ENCODE data around the gene FRRS1L.
"Not testable (repeated sequence)": the region's sequence is repeated elsewhere in the genome, so short reads cannot be mapped to it uniquely, and the experiment has no call there.

Gene FRRS1L

DNA sequence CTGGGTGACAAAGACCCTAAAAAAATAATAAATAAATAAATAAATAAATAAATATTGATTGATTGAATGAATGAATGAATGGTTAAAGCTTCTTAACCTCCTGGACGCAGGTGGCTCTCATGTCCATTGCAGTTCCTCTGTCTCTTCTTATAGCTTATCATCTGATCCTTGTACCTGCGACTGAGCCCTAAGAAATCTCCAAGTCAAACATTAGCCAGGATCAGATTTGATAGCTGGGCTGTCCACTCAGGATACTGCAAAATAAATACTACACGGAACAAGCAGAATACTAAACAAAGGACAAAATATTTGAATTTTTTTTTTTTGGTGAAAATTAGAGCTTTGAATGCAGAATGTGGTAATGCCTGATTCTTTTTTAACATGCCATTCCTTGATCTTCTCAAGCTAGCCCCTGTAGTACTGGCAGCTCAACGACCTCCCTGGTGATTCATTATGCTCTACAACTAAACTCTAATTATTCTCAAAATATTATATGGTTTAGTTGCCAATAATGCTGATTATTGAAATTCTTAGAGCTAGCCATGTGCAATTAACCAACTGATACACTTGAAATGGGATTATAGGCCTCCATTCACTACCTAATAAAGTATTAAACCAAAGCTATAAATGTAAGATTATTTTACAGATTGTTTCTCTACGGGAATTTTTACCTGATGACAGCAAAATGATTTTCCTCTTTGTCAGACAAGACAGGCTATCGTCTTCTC, 37.4 kb downstream of the FRRS1L start:
- DNase-seq, result no peak

GRCh38 chr9:109126671-109127070, 40.4 kb downstream of the FRRS1L start:
- not testable (repeated sequence) for DNase-seq

DNA sequence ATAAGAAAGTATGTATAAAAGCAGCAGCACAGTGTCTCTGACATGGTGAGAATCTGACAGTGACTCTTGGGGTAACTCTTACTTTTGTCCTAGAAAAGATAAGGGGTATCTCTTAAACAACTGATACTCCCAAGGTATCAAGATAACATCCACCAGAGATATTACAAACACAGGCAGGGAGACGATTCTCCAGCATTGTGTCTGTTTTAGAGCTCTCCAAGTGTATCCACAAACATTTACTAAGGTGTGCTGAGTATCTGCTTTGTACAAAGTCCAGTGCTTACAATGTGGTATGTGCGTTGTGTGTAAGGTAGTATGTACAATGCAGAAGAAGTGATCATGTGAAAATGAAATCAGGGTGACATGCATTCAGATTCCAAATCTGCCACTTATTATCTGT, 42.9 kb downstream of the FRRS1L start:
- no peak for DNase-seq

DNA sequence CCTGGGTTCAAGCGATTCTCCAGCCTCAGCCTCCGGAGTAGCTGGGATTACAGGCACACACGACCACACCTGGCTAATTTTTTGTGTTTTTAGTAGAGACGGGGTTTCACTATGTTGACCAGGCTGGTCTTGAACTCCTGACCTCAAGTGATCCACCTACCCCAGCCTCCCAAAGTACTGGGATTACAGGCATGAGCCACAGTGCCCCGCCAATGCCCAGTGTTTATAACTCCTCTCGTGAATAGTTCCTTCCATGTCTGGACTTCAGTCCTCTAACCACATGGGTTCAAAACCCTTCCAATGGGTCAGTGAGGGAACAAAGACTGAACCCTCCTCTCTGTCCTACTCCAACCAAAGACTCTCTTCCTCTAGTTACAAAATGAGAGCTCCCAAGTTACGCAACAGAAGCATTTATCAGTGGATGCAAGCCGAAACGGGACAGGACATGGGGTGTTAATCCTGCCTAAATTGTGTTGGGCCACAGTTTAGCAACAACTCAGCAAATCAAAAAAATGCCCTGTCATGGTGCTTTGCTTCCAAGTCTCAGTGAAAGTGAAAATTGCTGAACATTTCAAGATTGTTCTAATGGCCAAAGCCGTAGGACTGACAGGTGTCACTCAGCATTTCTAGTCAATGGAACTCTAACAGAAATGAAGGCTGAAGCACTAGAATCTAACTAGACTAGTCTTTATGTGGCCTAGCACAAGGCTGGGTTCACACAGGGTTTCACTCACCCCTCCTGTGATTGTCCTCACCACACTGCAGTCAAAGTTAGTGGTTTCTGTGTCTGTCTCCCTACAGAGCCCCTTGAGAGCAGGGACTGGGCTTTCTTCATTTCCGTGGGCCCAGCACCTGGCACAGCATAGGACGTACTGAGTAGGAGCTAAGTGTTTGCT, 44.1 kb downstream of the FRRS1L start:
- DNase-seq, result peak; percentile 94

DNA sequence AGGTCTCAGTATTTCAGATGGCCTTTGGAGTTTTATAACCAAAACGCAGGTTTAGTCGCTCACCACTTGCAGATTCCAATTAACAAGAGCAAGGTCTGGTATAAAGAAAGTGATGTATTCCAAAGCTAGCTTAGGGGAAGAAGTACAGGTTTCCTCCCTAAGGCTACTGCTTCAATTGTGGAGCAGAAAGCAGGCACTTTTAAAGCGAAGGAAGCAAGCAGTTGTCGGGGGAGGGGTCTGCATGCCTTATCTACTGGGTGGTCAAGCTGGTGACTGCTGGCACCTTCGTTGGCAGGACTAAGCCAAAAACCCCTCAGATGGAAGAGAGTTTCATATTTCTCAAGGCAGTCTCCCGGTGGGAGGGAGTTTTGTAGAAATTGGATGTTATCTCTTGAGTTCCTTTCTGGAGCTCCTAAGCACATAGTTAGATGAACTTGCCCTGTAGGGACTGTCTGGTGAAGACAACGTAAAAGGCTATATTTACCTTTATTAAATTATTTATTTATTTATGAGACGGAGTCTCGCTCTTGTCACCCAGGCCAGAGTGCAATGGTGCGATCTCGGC, 45.7 kb downstream of the FRRS1L start:
- peak; percentile 62 for DNase-seq

DNA sequence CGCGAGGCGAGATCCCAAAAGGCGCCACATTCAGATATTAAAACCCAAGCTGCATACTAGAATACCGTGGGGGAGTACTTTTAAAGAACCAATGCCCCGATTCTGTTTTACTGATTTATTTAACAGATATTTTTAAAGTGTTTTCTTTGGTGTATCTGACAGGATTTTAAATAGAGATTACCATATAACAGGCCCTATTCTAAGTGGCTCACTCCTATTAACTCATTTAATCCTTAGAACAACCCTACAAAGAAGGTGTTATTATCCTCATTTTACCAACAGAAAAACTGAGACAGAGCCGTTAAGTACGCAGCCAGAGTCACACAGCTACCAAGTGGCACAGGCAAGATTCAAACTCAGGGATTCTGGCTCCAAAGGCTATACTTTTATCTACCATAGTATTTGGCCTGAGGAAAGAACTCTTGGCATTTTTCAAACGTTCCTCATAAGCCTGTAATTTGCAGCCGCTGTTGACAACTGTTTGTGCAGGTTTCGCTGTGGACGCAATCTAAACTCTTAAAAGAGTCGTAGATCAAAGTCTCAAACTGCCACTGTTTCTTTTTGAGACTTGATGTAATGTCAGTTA, 46.8 kb downstream of the FRRS1L start:
- peak; percentile 57 for DNase-seq

DNA sequence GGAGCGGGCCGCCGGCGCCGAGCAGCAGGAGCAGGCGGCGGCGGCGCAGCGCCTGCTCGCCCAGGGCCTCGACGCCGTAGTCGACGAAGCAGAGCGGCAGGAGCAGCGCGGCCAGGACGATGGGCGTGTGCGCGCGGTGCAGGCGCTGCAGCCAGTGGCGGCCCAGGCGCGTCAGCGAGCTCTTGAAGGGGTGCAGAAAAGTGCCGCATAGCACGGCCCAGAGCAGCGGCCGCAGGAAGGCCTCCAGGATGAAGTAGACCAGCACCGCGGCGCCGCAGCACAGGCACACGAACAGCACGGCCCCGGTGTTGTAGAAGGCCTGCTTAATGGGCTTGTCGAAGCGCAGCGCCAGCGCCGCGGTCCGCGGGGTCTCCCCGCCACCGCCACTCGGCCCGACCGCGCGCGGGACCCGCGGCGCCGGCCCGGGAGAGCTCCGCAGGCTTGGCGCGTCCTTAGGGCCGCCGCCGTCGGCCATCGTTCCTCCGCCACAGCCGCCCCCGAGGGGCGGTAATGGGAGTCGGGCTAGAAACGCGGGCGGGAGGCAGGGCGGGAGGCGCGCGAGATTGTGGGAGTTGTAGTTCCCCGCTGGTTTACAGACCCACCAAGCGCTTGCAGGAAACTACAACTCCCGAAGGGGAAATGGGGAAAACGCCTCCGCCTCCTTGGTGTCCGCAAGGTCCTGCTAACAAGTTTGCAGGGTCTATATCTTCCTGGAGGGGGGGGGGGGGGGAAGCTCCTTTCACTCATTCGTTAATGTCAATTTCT, 47.4 kb downstream of the FRRS1L start, which contains the start of gene TMEM245:
TSS of gene TMEM245 (minus strand) at position 509 of the 765 bp plus-strand sequence. CDS start at position 475, 34 bp downstream.
- DNase-seq, result peak; percentile 98

DNA sequence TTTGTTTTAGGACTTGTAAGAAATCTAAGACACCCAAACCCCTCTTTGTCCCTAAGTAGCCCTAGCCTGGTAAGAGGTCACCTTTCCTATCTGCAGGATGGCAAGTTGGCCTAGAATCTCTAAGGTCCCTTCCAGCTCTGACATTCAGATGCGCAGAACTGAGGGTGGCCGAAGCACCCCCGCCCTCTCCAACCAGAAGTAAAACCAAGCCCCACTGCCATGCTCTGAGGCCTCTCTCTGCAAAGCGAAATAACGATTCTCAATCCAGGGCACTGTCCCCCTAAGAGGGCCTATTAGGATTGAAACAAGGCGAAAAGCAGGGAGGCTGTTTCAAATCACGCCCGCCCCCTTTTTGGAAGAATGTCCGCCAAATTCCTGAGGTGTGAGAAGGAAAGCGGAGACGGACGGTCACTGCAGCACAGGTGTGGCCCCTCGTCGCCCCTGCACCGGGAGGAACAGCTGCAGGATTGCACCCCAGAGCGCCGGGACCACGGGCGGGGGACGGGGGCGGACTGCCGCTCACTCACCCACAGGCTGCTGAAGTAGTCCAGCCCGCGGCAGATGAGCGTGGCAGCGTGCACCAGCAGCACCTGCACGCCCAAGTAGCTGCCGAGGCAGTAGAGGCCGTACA, 48.1 kb downstream of the FRRS1L start:
- DNase-seq, result no peak

DNA sequence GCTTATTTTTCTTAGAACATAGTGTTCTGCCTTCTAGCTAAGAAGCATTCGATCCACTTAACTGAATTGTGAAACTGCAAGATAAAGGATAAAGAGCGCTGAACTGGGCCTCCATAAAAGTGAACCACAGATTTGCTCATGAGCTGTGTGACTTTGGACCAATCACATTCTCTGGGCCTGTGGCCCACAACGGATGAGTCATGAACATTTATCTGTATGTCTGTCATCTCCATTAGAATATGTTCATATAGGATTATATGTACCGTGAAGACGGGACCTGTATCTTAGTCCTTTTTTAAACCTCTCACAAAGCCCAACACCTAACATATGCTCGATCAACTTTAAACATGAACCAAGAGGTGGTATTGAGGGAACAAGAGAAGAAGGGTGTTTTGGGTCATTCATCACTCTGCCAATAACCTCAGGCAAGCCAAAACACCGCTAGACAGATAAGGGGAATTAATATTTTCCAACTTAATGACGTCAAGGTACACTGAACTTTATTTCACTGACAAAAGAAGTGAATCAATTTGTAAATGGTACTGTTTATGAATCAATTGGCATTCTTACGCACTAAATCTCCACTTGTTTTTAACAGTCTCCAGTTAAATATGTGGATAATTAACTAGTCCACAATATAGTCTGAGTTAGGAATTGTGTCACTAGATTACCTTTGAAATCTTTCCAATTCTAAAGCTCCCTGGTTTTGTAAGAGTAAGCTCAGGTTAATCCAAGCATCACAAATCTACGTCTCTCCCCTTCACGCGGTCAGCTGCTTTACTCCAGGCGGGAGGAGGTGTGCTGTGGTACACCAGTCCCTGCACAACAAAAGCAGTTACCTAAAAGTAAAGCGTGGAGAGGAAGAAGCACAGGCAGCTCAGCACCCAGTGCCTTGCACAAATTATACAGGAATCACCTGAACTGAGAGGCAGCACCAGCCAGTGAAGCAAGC, 48.9 kb downstream of the FRRS1L start:
- peak; percentile 94 for DNase-seq

DNA sequence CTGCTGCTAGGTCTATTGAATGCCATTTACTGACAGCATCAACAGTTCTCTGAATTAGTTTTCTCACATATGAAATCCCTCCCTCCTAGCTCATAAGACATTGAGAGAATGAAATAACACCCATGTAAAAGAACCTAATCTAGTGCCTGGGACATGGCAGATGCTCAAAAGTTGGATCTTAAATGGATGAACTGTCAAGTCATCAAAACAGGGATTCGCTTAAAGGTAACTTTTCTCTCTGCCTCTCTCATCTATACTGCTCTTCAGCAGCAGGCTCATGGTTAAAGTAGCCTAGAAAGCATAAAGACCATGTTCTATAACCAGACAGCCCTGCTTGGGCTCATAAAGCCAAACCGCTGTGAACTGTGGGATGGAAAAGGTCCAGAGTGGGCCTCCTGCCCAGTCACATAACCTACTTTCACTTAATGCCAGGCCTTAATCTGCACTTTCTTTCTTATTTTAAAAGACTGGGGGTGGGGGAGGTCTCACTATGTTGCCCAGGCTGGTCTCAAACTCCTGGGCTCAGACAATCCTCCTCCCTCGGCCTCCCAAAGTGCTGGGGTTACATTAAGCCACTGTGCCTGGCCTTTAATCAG, 51.0 kb downstream of the FRRS1L start:
- DNase-seq, result no peak

- no peak for DNase-seq
Measured at GRCh38 chr9:109114670-109115069, 52.4 kb downstream of the FRRS1L start.

DNA sequence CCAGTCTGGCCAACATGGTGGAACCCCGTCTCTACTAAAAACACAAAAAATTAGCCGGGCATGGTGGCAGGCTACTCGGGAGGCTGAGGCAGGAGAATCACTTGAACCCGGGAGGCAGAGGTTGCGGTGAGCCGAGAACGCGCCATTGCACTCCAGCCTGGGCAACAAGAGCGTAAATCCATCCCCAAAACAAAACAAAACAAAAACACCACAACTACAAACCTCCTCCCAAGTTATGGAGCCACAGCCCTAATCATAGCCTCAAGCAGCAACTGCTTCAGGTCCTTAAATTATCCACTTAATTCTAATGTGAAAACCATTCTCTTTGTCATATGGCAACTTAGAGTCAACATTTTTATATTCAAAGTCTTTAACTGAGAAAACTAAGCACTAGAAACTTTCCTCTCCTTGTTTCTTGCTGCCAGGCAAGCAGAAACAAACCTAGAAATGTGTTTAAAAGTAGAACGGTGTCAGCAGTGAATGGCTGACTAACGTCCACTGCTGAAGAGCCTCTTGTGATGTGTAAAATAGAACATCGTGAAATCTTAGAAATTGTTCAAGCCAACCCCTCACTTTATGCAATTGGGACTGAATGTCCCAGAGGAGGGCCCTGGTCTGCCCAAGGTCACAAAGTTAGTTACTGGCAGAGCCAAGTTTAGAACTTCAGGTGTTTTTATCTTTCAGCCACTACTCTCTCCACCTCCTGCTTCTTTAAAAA, 53.0 kb downstream of the FRRS1L start:
- DNase-seq, result peak; percentile 20

- peak; percentile 17 for DNase-seq
Measured at GRCh38 chr9:109113254-109113653, 53.8 kb downstream of the FRRS1L start.

- DNase-seq, result peak; percentile 56
Measured at GRCh38 chr9:109110329-109111021, 56.6 kb downstream of the FRRS1L start.

GRCh38 chr9:109109967-109110328, 57.1 kb downstream of the FRRS1L start:
- peak; percentile 56 for DNase-seq

DNA sequence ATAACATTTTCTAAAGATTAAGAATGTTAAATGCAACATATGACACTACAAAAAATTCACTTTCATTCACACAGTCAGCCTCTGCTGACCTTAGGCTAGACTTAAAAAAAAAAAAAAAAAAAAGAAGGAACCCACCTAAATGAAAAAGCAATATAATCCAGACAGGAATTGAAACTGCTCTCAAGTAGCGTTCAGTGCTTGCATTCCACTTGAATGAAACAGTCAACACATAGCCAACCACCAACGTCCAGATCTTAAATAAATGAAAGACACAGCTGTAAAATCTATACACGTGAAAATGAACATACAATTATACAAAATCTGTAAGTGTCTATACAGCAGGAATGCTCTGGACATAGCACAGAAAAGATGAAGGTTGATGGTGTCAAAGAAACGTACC, 58.7 kb downstream of the FRRS1L start:
- peak; percentile 49 for DNase-seq

GRCh38 chr9:109107402-109108240, 59.4 kb downstream of the FRRS1L start:
- DNase-seq, result peak; percentile 73

- DNase-seq, result peak; percentile 83
Measured at GRCh38 chr9:109101810-109102209, 65.2 kb downstream of the FRRS1L start.

Data from OCI-M1 (cell line).